Pulmonary artery endothelial cell (primary cell): ENCODE data around the gene ZNF791. TPM values are rescaled to one million over a fixed set of nuclear protein-coding genes. Genes with fewer than 3 reads are reported as not detected.
"Not testable (repeated sequence)": the region's sequence is repeated elsewhere in the genome, so short reads cannot be mapped to it uniquely, and the experiment has no call there.

Experiments
- DNase-seq: peaks from one replicate; pipeline ENCODE4 v3.0.0-alpha.2; 2011; ENCODE audit warnings: low read depth, low spot score
- total RNA-seq: library from RNA; depleted of rRNA; stranded (reverse); fragments of >200 nt; gene quantifications from 2 replicates; pipeline ENCODE4 v1.2.3, GENCODE V29; 2014

Gene ZNF791
- total RNA-seq, 1 donor from 2014 or later: 17.4 TPM

- DNase-seq: no peak
Observed at GRCh38 chr19:12629215-12629614, 18.5 kb downstream of the ZNF791 start.

- DNase-seq: no peak
Observed at GRCh38 chr19:12636631-12637030, 25.9 kb downstream of the ZNF791 start.

- DNase-seq: no peak
Observed at GRCh38 chr19:12638611-12639182, 28.0 kb downstream of the ZNF791 start.

- DNase-seq: peak; percentile 20
Observed at GRCh38 chr19:12639901-12640613, 29.3 kb downstream of the ZNF791 start.

GRCh38 chr19:12641456-12641855, 30.7 kb downstream of the ZNF791 start:
- no peak for DNase-seq

GRCh38 chr19:12642506-12642905, 31.8 kb downstream of the ZNF791 start:
- no peak for DNase-seq

GRCh38 chr19:12643716-12644115, 33.0 kb downstream of the ZNF791 start:
- not testable (repeated sequence) for DNase-seq

GRCh38 chr19:12646551-12646950, 35.8 kb downstream of the ZNF791 start:
- DNase-seq: no peak

GRCh38 chr19:12647047-12647446, 36.3 kb downstream of the ZNF791 start:
- no peak for DNase-seq

GRCh38 chr19:12647490-12648071, 36.9 kb downstream of the ZNF791 start:
- no peak for DNase-seq

GRCh38 chr19:12648088-12648487, 37.4 kb downstream of the ZNF791 start:
- no peak for DNase-seq

GRCh38 chr19:12649941-12650340, 39.2 kb downstream of the ZNF791 start:
- no peak for DNase-seq

GRCh38 chr19:12652219-12652618, 41.5 kb downstream of the ZNF791 start:
- no peak for DNase-seq

- no peak for DNase-seq
Observed at GRCh38 chr19:12655546-12655945, 44.8 kb downstream of the ZNF791 start.

- DNase-seq: no peak
Observed at GRCh38 chr19:12656899-12657571, 46.3 kb downstream of the ZNF791 start.

GRCh38 chr19:12657966-12658365, 47.2 kb downstream of the ZNF791 start:
- DNase-seq: no peak

GRCh38 chr19:12660980-12661379, 50.3 kb downstream of the ZNF791 start:
- no peak for DNase-seq

- DNase-seq: no peak
Observed at GRCh38 chr19:12664406-12665280, 53.9 kb downstream of the ZNF791 start.

GRCh38 chr19:12665281-12665573, 54.5 kb downstream of the ZNF791 start:
- DNase-seq: no peak

- DNase-seq: no peak
Observed at GRCh38 chr19:12665671-12666264, 55.0 kb downstream of the ZNF791 start.
